DND-41 (cell line): ENCODE measurements around the gene ENO2.

Source experiments
- ATAC-seq: fragments of 200-7000 bp; cut with Tn5 transposase; 3 replicates; pipeline ENCODE4 v1.9.1; 2021; ENCODE audit warnings: low read depth; ENCODE audit not compliant: insufficient read depth
- DNase-seq: peaks from one replicate; pipeline ENCODE4 v3.0.0-alpha.2; 2020
- H2AFZ ChIP-seq: 2 replicates; pipeline ENCODE4 v1.6.0; 2012; ENCODE audit warnings: low read depth, low read length
- H3K27ac ChIP-seq: 2 replicates; pipeline ENCODE4 v1.5.1; 2012; ENCODE audit warnings: low read length, inconsistent platforms
- H3K27me3 ChIP-seq: fragments of 200-600 bp; sonication (generic); 2 replicates; pipeline ENCODE4 v1.6.0; 2012; ENCODE audit warnings: low read length, mild to moderate bottlenecking, inconsistent platforms; ENCODE audit not compliant: insufficient read depth, poor library complexity
- H3K36me3 ChIP-seq: 2 replicates; pipeline ENCODE4 v1.5.1; 2012; ENCODE audit warnings: low read length, inconsistent platforms; ENCODE audit not compliant: insufficient read depth
- H3K4me1 ChIP-seq: 2 replicates; pipeline ENCODE4 v1.5.1; 2012; ENCODE audit warnings: mild to moderate bottlenecking, low read length; ENCODE audit not compliant: insufficient read depth
- H3K4me2 ChIP-seq: 2 replicates; pipeline ENCODE4 v1.6.0; 2012; ENCODE audit warnings: mild to moderate bottlenecking, moderate library complexity, low read length, inconsistent platforms; ENCODE audit not compliant: insufficient read depth
- H3K4me3 ChIP-seq, 2 experiments: fragments of 200-600 bp in 1 of 2; shearing (Covaris generic) in 1 of 2; 2 replicates each; pipeline ENCODE4 v1.5.1; 2012 to 2016; ENCODE audit warnings: inconsistent platforms in 2 of 2, low read length in 2 of 2, mild to moderate bottlenecking in 2 of 2, low read depth in 1 of 2, moderate library complexity in 1 of 2
- H3K79me2 ChIP-seq: 2 replicates; pipeline ENCODE4 v1.6.0; 2012; ENCODE audit warnings: low read length, inconsistent platforms; ENCODE audit not compliant: insufficient read depth
- H3K9ac ChIP-seq: 2 replicates; pipeline ENCODE4 v1.6.0; 2012; ENCODE audit warnings: low read depth, mild to moderate bottlenecking, inconsistent platforms, low read length, moderate library complexity
- H3K9me3 ChIP-seq: 2 replicates; pipeline ENCODE4 v1.5.1; 2012; ENCODE audit warnings: low read length, moderate library complexity, mild to moderate bottlenecking, inconsistent platforms; ENCODE audit not compliant: insufficient read depth, severe bottlenecking
- H4K20me1 ChIP-seq: 2 replicates; pipeline ENCODE4 v1.6.0; 2012; ENCODE audit warnings: low read length; ENCODE audit not compliant: insufficient read depth
- CTCF ChIP-seq: IDR thresholded peaks from 2 replicates; pipeline ENCODE4 v1.5.1; 2012; ENCODE audit warnings: borderline replicate concordance, low read length, moderate library complexity, mild to moderate bottlenecking; ENCODE audit not compliant: poor library complexity, severe bottlenecking; ENCODE audit errors: extremely low read depth
- EZH2 ChIP-seq: IDR thresholded peaks from 3 replicates; pipeline ENCODE4 v1.6.1; 2012; ENCODE audit warnings: borderline replicate concordance, low read depth, mild to moderate bottlenecking, moderate library complexity, low read length, inconsistent platforms; ENCODE audit not compliant: severe bottlenecking

The ENO2 gene

GRCh38 chr12:6909421-6910145 lies 4.8 kb upstream of the ENO2 start:
- Histone ChIP-seq H3K9me3 (no peaks in the 10 kb centered on the region), H3K79me2 (peaks cover 9% of the 10 kb centered on the region), H3K9ac (no peak overlapping the region), H3K36me3 (peaks cover 10% of the 10 kb centered on the region), H3K27me3 (no peaks in the 10 kb centered on the region), H4K20me1 (no peaks in the 10 kb centered on the region), H3K4me2 (no peak overlapping the region), H3K4me3 (no peak overlapping the region), H3K27ac (no peak overlapping the region), H2AFZ (no peak overlapping the region), H3K4me1 (peaks cover 26% of the 10 kb centered on the region)
- DNase-seq (no peak), ATAC-seq (no peak)
- TF ChIP-seq EZH2 (no peak), CTCF (no peak)

- Histone ChIP-seq H2AFZ (no peak overlapping the region), H3K9me3 (no peaks in the 10 kb centered on the region), H3K27me3 (no peaks in the 10 kb centered on the region), H3K4me2 (no peak overlapping the region), H3K9ac (no peak overlapping the region), H3K4me1 (peaks cover 38% of the 10 kb centered on the region), H3K4me3 (no peak overlapping the region), H4K20me1 (peaks cover 10% of the 10 kb centered on the region), H3K79me2 (peaks cover 33% of the 10 kb centered on the region), H3K36me3 (peaks cover 18% of the 10 kb centered on the region), H3K27ac (no peak overlapping the region)
- TF ChIP-seq EZH2 (no peak), CTCF (no peak)
- ATAC-seq (no peak), DNase-seq (no peak)
These were observed 2.0 kb upstream of the ENO2 start for GRCh38 chr12:6912164-6912935.

GRCh38 chr12:6914947-6915788 lies 788 bp downstream of the ENO2 start:
- Histone ChIP-seq H3K9ac (peak overlapping the region; percentile 91), H3K9me3 (no peaks in the 10 kb centered on the region), H3K4me3 (peak overlapping the region; percentile 71 to 72), H3K4me2 (peak overlapping the region; percentile 91), H2AFZ (peak overlapping the region; percentile 83), H3K79me2 (peaks cover 33% of the 10 kb centered on the region), H3K36me3 (peaks cover 40% of the 10 kb centered on the region), H3K4me1 (peaks cover 38% of the 10 kb centered on the region), H4K20me1 (peaks cover 10% of the 10 kb centered on the region), H3K27ac (peak overlapping the region; percentile 83), H3K27me3 (no peaks in the 10 kb centered on the region)
- peak; percentile 53 for DNase-seq
- peak; percentile 25 for ATAC-seq
- TF ChIP-seq CTCF (no peak), EZH2 (no peak)
